ENCODE measurements around the gene IL1RAPL1. TPM values are rescaled to one million over a fixed set of nuclear protein-coding genes. Genes with fewer than 3 reads are reported as not detected.

Gene IL1RAPL1
- total RNA-seq, 2 donors from 2014 or later: not detected

GRCh38 chrX:28946846-28947245 lies 359.6 kb downstream of the IL1RAPL1 start:
- H3K4me1 Mint-ChIP-seq (ENCODE audit: low read depth): no peaks in the 10 kb centered on the region
- H3K36me3 Mint-ChIP-seq (ENCODE audit: insufficient read depth in 2 of 2): no peaks in the 10 kb centered on the region
- no peaks in the 10 kb centered on the region for H3K27me3 Mint-ChIP-seq (ENCODE audit: low read depth)
- H3K9me3 Mint-ChIP-seq: peaks cover 0 to 5% of the 10 kb centered on the region in 2 donors
- no peak overlapping the region for H3K4me3 Mint-ChIP-seq
- H3K27ac Mint-ChIP-seq: no peak overlapping the region
- DNase-seq (no peak), ATAC-seq (replicated peaks in 1 of 2) (no peak)

GRCh38 chrX:28960063-28960462 lies 372.8 kb downstream of the IL1RAPL1 start:
- ATAC-seq (replicated peaks in 1 of 2): no peak
- DNase-seq: no peak
- Mint-ChIP-seq H3K4me3 (no peak overlapping the region), H3K27me3 (ENCODE audit: low read depth) (no peaks in the 10 kb centered on the region), H3K4me1 (ENCODE audit: low read depth) (no peaks in the 10 kb centered on the region), H3K36me3 (ENCODE audit: insufficient read depth in 2 of 2) (peaks cover 0 to 3% of the 10 kb centered on the region in 2 donors), H3K9me3 (peaks cover 0 to 3% of the 10 kb centered on the region in 2 donors), H3K27ac (no peak overlapping the region)

- Mint-ChIP-seq H3K4me1 (ENCODE audit: low read depth) (no peaks in the 10 kb centered on the region), H3K4me3 (no peak overlapping the region), H3K9me3 (no peaks in the 10 kb centered on the region), H3K36me3 (ENCODE audit: insufficient read depth in 2 of 2) (no peaks in the 10 kb centered on the region), H3K27me3 (ENCODE audit: low read depth) (no peaks in the 10 kb centered on the region), H3K27ac (no peak overlapping the region)
- ATAC-seq (replicated peaks in 1 of 2): no peak
- no peak for DNase-seq
Measured at GRCh38 chrX:28966331-28966730, 379.1 kb downstream of the IL1RAPL1 start.

- no peaks in the 10 kb centered on the region for H3K4me1 Mint-ChIP-seq (ENCODE audit: low read depth)
- H3K27ac Mint-ChIP-seq: no peak overlapping the region
- DNase-seq (no peak), ATAC-seq (replicated peaks in 1 of 2) (no peak)
- peaks cover 2 to 4% of the 10 kb centered on the region in 2 donors for H3K9me3 Mint-ChIP-seq
- H3K36me3 Mint-ChIP-seq (ENCODE audit: insufficient read depth in 2 of 2): no peaks in the 10 kb centered on the region
- no peaks in the 10 kb centered on the region for H3K27me3 Mint-ChIP-seq (ENCODE audit: low read depth)
- no peak overlapping the region for H3K4me3 Mint-ChIP-seq
Measured at GRCh38 chrX:28969126-28969525, 381.9 kb downstream of the IL1RAPL1 start.

- Mint-ChIP-seq H3K4me1 (ENCODE audit: low read depth) (no peaks in the 10 kb centered on the region), H3K27ac (no peak overlapping the region), H3K36me3 (ENCODE audit: insufficient read depth in 2 of 2) (no peaks in the 10 kb centered on the region), H3K4me3 (no peak overlapping the region), H3K27me3 (ENCODE audit: low read depth) (no peaks in the 10 kb centered on the region), H3K9me3 (peaks cover 10 to 11% of the 10 kb centered on the region in 2 donors)
- ATAC-seq (replicated peaks in 1 of 2) (no peak), DNase-seq (no peak)
Measured at GRCh38 chrX:28979877-28980276, 392.6 kb downstream of the IL1RAPL1 start.

GRCh38 chrX:28981952-28982351 lies 394.7 kb downstream of the IL1RAPL1 start:
- Mint-ChIP-seq H3K9me3 (peaks cover 10 to 11% of the 10 kb centered on the region in 2 donors), H3K27ac (no peak overlapping the region), H3K27me3 (ENCODE audit: low read depth) (no peaks in the 10 kb centered on the region), H3K4me1 (ENCODE audit: low read depth) (no peaks in the 10 kb centered on the region), H3K4me3 (no peak overlapping the region), H3K36me3 (ENCODE audit: insufficient read depth in 2 of 2) (no peaks in the 10 kb centered on the region)
- ATAC-seq (replicated peaks in 1 of 2) (no peak), DNase-seq (no peak)

GRCh38 chrX:28988246-28988645 lies 401.0 kb downstream of the IL1RAPL1 start:
- DNase-seq (no peak), ATAC-seq (replicated peaks in 1 of 2) (no peak)
- Mint-ChIP-seq H3K36me3 (ENCODE audit: insufficient read depth in 2 of 2) (no peaks in the 10 kb centered on the region), H3K27ac (no peak overlapping the region), H3K27me3 (ENCODE audit: low read depth) (no peaks in the 10 kb centered on the region), H3K9me3 (peaks cover 3 to 6% of the 10 kb centered on the region in 2 donors), H3K4me1 (ENCODE audit: low read depth) (no peaks in the 10 kb centered on the region), H3K4me3 (no peak overlapping the region)

GRCh38 chrX:28997706-28998463 lies 410.6 kb downstream of the IL1RAPL1 start:
- no peaks in the 10 kb centered on the region for H3K4me1 Mint-ChIP-seq (ENCODE audit: low read depth)
- no peaks in the 10 kb centered on the region for H3K36me3 Mint-ChIP-seq (ENCODE audit: insufficient read depth in 2 of 2)
- no peak overlapping the region for H3K4me3 Mint-ChIP-seq
- peaks cover 4 to 5% of the 10 kb centered on the region in 2 donors for H3K9me3 Mint-ChIP-seq
- H3K27me3 Mint-ChIP-seq (ENCODE audit: low read depth): no peaks in the 10 kb centered on the region
- ATAC-seq (replicated peaks in 1 of 2) (no peak), DNase-seq (no peak)
- no peak overlapping the region for H3K27ac Mint-ChIP-seq

GRCh38 chrX:28998609-28999135 lies 411.4 kb downstream of the IL1RAPL1 start:
- Mint-ChIP-seq H3K27ac (no peak overlapping the region), H3K36me3 (ENCODE audit: insufficient read depth in 2 of 2) (no peaks in the 10 kb centered on the region), H3K4me1 (ENCODE audit: low read depth) (no peaks in the 10 kb centered on the region), H3K9me3 (peaks cover 4 to 5% of the 10 kb centered on the region in 2 donors), H3K27me3 (ENCODE audit: low read depth) (no peaks in the 10 kb centered on the region), H3K4me3 (no peak overlapping the region)
- DNase-seq: no peak
- no peak for ATAC-seq (replicated peaks in 1 of 2)

GRCh38 chrX:29012867-29013266 lies 425.6 kb downstream of the IL1RAPL1 start:
- ATAC-seq (replicated peaks in 1 of 2) (no peak), DNase-seq (no peak)
- Mint-ChIP-seq H3K27me3 (ENCODE audit: low read depth) (no peaks in the 10 kb centered on the region), H3K36me3 (ENCODE audit: insufficient read depth in 2 of 2) (no peaks in the 10 kb centered on the region), H3K4me1 (ENCODE audit: low read depth) (no peaks in the 10 kb centered on the region), H3K9me3 (peaks cover 3 to 5% of the 10 kb centered on the region in 2 donors), H3K4me3 (no peak overlapping the region), H3K27ac (no peak overlapping the region)

- Mint-ChIP-seq H3K36me3 (ENCODE audit: insufficient read depth in 2 of 2) (peaks cover 0 to 2% of the 10 kb centered on the region in 2 donors), H3K27ac (no peak overlapping the region), H3K27me3 (ENCODE audit: low read depth) (no peaks in the 10 kb centered on the region), H3K4me1 (ENCODE audit: low read depth) (no peaks in the 10 kb centered on the region), H3K4me3 (no peak overlapping the region), H3K9me3 (peaks cover 5 to 6% of the 10 kb centered on the region in 2 donors)
- ATAC-seq (replicated peaks in 1 of 2) (no peak), DNase-seq (no peak)
Measured at GRCh38 chrX:29023207-29023606, 436.0 kb downstream of the IL1RAPL1 start.

GRCh38 chrX:29024871-29025270 lies 437.6 kb downstream of the IL1RAPL1 start:
- Mint-ChIP-seq H3K27me3 (ENCODE audit: low read depth) (no peaks in the 10 kb centered on the region), H3K36me3 (ENCODE audit: insufficient read depth in 2 of 2) (peaks cover 0 to 2% of the 10 kb centered on the region in 2 donors), H3K27ac (no peak overlapping the region), H3K9me3 (peaks cover 4% of the 10 kb centered on the region in 2 donors), H3K4me3 (no peak overlapping the region), H3K4me1 (ENCODE audit: low read depth) (no peaks in the 10 kb centered on the region)
- DNase-seq: no peak
- ATAC-seq (replicated peaks in 1 of 2): no peak

- Mint-ChIP-seq H3K4me1 (ENCODE audit: low read depth) (no peaks in the 10 kb centered on the region), H3K36me3 (ENCODE audit: insufficient read depth in 2 of 2) (no peaks in the 10 kb centered on the region), H3K27ac (no peak overlapping the region), H3K9me3 (peaks cover 0 to 2% of the 10 kb centered on the region in 2 donors), H3K27me3 (ENCODE audit: low read depth) (no peaks in the 10 kb centered on the region), H3K4me3 (no peak overlapping the region)
- no peak for DNase-seq
- ATAC-seq (replicated peaks in 1 of 2): no peak
Measured at GRCh38 chrX:29039501-29039900, 452.3 kb downstream of the IL1RAPL1 start.

GRCh38 chrX:29040160-29040559 lies 452.9 kb downstream of the IL1RAPL1 start:
- no peak for ATAC-seq (replicated peaks in 1 of 2)
- DNase-seq: no peak
- H3K4me3 Mint-ChIP-seq: no peak overlapping the region
- no peaks in the 10 kb centered on the region for H3K4me1 Mint-ChIP-seq (ENCODE audit: low read depth)
- H3K27ac Mint-ChIP-seq: no peak overlapping the region
- no peaks in the 10 kb centered on the region for H3K27me3 Mint-ChIP-seq (ENCODE audit: low read depth)
- peaks cover 0 to 2% of the 10 kb centered on the region in 2 donors for H3K9me3 Mint-ChIP-seq
- H3K36me3 Mint-ChIP-seq (ENCODE audit: insufficient read depth in 2 of 2): no peaks in the 10 kb centered on the region
